Stimulated activated CD8-positive, alpha-beta memory T cell treated with anti-CD3 and anti-CD28 coated beads, Interleukin-7, amount 100 ng/mL, for 4 hours (primary cell): Measurements from ENCODE around the gene GAGE12G.
"Not testable (repeated sequence)": the region's sequence is repeated elsewhere in the genome, so short reads cannot be mapped to it uniquely, and the experiment has no call there.

Experiments
- DNase-seq, 2 donors: peaks; one replicate each; pipeline ENCODE4 v3.0.0-alpha.2; 2020; ENCODE audit warnings: low read depth in 2 of 2

The GAGE12G gene, protein sequence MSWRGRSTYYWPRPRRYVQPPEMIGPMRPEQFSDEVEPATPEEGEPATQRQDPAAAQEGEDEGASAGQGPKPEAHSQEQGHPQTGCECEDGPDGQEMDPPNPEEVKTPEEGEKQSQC

DNA sequence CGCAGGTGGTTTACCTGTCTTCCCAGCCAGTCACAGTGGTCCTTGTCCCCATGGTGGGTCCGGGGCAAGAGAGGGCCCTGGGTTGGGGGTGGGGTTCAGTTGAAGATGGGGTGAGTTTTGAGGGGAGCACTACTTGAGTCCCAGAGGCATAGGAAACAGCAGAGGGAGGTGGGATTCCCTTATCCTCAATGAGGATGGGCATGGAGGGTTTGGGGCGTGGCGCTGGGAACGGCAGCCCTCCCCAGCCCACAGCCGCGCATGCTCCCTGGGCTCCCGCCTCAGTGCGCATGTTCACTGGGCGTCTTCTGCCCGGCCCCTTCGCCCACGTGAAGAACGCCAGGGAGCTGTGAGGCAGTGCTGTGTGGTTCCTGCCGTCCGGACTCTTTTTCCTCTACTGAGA is at the start of gene GAGE12G:
GAGE12G (plus strand) TSS at position 301 of the 400 bp plus-strand sequence. CDS start 1,155 bp downstream, outside the sequence.
- DNase-seq, result not testable (repeated sequence)

- DNase-seq, result not testable (repeated sequence)
Measured at GRCh38 chrX:49531877-49532276, 38.3 kb upstream of the GAGE12G start, which contains the start of gene GAGE12C. Gene GAGE12C (plus strand): TSS chrX:49532177. CDS start chrX:49533332, 1,155 bp downstream.

DNA sequence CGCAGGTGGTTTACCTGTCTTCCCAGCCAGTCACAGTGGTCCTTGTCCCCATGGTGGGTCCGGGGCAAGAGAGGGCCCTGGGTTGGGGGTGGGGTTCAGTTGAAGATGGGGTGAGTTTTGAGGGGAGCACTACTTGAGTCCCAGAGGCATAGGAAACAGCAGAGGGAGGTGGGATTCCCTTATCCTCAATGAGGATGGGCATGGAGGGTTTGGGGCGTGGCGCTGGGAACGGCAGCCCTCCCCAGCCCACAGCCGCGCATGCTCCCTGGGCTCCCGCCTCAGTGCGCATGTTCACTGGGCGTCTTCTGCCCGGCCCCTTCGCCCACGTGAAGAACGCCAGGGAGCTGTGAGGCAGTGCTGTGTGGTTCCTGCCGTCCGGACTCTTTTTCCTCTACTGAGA is 28.8 kb upstream of the GAGE12G start, which contains the start of gene GAGE12D:
GAGE12D (plus strand) TSS at position 301 of the 400 bp plus-strand sequence. CDS start 1,155 bp downstream, outside the sequence.
- DNase-seq, result not testable (repeated sequence)

DNA sequence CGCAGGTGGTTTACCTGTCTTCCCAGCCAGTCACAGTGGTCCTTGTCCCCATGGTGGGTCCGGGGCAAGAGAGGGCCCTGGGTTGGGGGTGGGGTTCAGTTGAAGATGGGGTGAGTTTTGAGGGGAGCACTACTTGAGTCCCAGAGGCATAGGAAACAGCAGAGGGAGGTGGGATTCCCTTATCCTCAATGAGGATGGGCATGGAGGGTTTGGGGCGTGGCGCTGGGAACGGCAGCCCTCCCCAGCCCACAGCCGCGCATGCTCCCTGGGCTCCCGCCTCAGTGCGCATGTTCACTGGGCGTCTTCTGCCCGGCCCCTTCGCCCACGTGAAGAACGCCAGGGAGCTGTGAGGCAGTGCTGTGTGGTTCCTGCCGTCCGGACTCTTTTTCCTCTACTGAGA is 19.2 kb upstream of the GAGE12G start, which contains the start of gene GAGE12E:
GAGE12E (plus strand) TSS at position 301 of the 400 bp plus-strand sequence. CDS start 1,155 bp downstream, outside the sequence.
- not testable (repeated sequence) for DNase-seq

DNA sequence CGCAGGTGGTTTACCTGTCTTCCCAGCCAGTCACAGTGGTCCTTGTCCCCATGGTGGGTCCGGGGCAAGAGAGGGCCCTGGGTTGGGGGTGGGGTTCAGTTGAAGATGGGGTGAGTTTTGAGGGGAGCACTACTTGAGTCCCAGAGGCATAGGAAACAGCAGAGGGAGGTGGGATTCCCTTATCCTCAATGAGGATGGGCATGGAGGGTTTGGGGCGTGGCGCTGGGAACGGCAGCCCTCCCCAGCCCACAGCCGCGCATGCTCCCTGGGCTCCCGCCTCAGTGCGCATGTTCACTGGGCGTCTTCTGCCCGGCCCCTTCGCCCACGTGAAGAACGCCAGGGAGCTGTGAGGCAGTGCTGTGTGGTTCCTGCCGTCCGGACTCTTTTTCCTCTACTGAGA is 9.7 kb upstream of the GAGE12G start, which contains the start of gene GAGE12F:
GAGE12F (plus strand) TSS at position 301 of the 400 bp plus-strand sequence. CDS start 1,155 bp downstream, outside the sequence.
- not testable (repeated sequence) for DNase-seq

DNA sequence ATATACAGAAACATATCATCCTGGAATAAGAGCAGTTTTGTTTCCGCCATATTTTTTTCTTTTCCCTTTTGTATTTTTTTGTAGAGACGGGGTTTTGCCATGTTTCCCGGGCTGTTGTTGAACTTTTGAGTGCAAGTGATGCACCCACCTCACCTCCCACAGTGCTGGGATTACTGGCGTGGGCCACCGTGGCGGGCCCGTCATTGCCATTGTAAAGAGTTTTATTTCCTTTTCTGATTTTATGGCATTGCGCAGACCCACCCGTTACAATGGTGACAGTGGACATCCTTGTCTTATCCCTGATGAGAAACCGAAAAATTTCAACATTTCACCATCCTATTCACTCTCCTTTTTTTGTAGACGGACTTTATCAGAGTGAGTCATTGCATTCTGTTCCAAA is 1.5 kb upstream of the GAGE12G start:
- not testable (repeated sequence) for DNase-seq

DNA sequence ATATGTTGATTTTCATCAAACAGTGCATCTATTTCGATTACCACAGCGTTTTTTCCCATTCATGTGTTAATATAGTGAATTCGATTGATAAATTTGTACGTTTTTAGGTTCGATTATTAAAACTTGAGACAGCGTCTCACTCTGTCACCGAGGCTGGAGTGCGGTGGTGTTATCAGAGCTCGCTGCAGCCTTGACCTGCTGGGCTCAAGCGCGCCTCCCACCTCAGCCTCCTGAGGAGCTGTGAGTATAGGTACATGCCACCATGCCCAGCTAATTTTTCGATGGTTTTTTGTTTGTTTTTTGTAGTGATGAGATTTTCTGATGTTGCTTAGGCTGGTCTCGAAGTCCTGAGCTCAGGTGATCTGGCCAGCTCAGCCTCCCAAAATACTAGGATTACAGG is 1.0 kb upstream of the GAGE12G start:
- not testable (repeated sequence) for DNase-seq

DNA sequence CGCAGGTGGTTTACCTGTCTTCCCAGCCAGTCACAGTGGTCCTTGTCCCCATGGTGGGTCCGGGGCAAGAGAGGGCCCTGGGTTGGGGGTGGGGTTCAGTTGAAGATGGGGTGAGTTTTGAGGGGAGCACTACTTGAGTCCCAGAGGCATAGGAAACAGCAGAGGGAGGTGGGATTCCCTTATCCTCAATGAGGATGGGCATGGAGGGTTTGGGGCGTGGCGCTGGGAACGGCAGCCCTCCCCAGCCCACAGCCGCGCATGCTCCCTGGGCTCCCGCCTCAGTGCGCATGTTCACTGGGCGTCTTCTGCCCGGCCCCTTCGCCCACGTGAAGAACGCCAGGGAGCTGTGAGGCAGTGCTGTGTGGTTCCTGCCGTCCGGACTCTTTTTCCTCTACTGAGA is 9.4 kb downstream of the GAGE12G start, which contains the start of gene GAGE12H:
GAGE12H (plus strand) TSS at position 301 of the 400 bp plus-strand sequence. CDS start 1,155 bp downstream, outside the sequence.
- DNase-seq, result not testable (repeated sequence)

DNA sequence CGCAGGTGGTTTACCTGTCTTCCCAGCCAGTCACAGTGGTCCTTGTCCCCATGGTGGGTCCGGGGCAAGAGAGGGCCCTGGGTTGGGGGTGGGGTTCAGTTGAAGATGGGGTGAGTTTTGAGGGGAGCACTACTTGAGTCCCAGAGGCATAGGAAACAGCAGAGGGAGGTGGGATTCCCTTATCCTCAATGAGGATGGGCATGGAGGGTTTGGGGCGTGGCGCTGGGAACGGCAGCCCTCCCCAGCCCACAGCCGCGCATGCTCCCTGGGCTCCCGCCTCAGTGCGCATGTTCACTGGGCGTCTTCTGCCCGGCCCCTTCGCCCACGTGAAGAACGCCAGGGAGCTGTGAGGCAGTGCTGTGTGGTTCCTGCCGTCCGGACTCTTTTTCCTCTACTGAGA is 19.0 kb downstream of the GAGE12G start, which contains the start of gene GAGE2A:
GAGE2A (plus strand) TSS at position 301 of the 400 bp plus-strand sequence. CDS start 1,155 bp downstream, outside the sequence.
- DNase-seq, result not testable (repeated sequence)

DNA sequence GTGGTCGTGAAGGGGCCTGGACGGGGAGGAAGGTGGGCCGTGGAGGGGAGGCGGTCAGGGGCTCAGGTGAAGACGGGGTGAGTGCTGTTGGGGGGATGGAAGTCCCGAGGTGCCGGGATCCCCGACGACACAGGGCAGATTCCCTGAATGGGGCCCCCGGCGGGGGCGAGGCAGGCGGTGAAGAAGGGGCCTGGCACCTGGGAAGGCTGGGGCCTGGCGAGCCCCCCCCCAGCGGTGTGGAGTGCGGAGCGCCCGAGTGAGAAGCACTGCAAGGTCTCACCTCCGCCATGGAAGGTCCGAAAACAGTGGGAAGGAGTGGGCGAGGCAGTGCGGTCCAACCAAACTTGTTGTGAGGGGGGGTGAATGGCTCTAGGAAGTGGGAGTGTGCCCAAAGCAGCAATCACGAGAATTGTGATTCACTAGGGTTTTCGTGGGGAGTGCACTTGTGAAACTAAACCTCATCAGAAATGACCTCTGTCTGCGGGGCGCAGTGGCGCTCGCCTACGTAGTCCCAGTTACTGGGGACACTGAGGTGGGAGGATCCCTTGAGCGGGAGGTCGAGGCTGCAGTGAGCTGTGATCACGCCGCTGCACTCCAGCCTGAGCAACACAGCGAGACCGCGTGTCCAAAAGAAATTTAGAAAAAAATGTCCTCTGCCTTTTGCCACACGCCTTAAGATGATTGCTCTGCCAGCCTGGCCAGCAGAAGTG is 19.7 kb downstream of the GAGE12G start:
- DNase-seq, result not testable (repeated sequence)

GRCh38 chrX:49590488-49590887 is 20.3 kb downstream of the GAGE12G start:
- DNase-seq, result peak in 1 of 2 donors; percentile 0

DNA sequence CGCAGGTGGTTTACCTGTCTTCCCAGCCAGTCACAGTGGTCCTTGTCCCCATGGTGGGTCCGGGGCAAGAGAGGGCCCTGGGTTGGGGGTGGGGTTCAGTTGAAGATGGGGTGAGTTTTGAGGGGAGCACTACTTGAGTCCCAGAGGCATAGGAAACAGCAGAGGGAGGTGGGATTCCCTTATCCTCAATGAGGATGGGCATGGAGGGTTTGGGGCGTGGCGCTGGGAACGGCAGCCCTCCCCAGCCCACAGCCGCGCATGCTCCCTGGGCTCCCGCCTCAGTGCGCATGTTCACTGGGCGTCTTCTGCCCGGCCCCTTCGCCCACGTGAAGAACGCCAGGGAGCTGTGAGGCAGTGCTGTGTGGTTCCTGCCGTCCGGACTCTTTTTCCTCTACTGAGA is 28.5 kb downstream of the GAGE12G start, which contains the start of gene GAGE1:
GAGE1 (plus strand) TSS at position 301 of the 400 bp plus-strand sequence. CDS start 1,155 bp downstream, outside the sequence.
- DNase-seq, result not testable (repeated sequence)

DNA sequence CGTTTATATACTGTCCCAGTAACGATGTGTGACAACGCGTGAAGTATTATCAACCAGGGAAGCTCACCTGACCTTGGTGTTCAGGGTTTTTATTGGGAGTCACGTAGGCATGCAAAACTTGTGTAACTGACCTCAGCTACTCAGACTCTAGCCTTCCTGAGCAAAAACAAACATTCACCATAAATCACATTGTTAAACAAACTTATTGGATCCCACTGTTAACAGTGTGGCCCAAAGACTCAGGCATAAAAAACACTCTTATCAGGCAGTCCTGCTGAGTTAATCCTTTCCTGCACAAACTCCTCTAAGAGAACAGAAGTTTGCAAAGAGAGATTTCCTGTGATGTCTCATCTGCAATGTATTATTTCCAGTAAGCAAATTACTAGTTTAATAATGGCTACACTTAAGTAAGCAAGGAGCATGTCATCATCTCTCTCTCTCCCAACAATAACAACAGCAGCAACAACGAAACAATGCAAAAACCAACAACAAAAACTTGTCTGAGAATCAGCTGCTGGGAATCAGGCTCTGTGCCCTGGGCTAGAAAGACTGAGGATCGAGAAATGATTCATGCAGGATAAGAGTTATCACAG is 40.6 kb downstream of the GAGE12G start:
- DNase-seq, result no peak

DNA sequence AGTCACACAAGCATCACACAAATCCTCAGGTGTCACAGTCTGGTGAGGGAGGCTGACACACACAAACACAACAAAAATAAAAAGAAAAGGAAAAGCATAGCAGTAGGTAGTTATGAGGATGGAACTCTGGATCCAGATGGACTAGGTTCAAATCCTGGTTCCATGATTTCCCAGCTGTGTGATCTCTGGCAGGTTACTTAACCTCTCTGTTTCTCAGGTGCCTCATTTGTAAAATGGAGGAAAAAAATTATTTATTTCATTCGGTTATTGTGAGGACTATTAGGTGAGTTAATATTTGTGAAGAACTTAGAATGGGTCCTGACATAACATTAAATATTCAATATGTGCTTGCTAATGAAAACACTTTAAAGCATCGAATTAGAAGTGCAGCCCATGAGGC is 48.4 kb downstream of the GAGE12G start:
- DNase-seq, result no peak
